Measurements from ENCODE around the gene CTTN.

CTTN gene

GRCh38 chr11:70436501-70436860, 38.2 kb downstream of the CTTN start:
- H3K4me3 ChIP-seq (ENCODE audit: low read depth, low read length), result no peak overlapping the region
- TF ChIP-seq, protein P1, sequence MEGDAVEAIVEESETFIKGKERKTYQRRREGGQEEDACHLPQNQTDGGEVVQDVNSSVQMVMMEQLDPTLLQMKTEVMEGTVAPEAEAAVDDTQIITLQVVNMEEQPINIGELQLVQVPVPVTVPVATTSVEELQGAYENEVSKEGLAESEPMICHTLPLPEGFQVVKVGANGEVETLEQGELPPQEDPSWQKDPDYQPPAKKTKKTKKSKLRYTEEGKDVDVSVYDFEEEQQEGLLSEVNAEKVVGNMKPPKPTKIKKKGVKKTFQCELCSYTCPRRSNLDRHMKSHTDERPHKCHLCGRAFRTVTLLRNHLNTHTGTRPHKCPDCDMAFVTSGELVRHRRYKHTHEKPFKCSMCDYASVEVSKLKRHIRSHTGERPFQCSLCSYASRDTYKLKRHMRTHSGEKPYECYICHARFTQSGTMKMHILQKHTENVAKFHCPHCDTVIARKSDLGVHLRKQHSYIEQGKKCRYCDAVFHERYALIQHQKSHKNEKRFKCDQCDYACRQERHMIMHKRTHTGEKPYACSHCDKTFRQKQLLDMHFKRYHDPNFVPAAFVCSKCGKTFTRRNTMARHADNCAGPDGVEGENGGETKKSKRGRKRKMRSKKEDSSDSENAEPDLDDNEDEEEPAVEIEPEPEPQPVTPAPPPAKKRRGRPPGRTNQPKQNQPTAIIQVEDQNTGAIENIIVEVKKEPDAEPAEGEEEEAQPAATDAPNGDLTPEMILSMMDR (IDR thresholded peaks at IDR 0.05; ENCODE audit: borderline replicate concordance, insufficient read depth, low read depth, low read length), result no peak

GRCh38 chr11:70437111-70437784, 38.9 kb downstream of the CTTN start:
- peak overlapping the region; percentile 10 for H3K4me3 ChIP-seq (ENCODE audit: low read depth, low read length)
- TF ChIP-seq, protein P1 (IDR thresholded peaks at IDR 0.05; ENCODE audit: borderline replicate concordance, insufficient read depth, low read depth, low read length), result no peak

- H3K4me3 ChIP-seq (ENCODE audit: low read depth, low read length), result no peak overlapping the region
- TF ChIP-seq, protein P1 (IDR thresholded peaks at IDR 0.05; ENCODE audit: borderline replicate concordance, insufficient read depth, low read depth, low read length), result no peak
Measured at GRCh38 chr11:70440206-70440605, 41.9 kb downstream of the CTTN start.

GRCh38 chr11:70443773-70444030, 45.4 kb downstream of the CTTN start:
- no peak overlapping the region for H3K4me3 ChIP-seq (ENCODE audit: low read depth, low read length)
- TF ChIP-seq, protein P1 (IDR thresholded peaks at IDR 0.05; ENCODE audit: borderline replicate concordance, insufficient read depth, low read depth, low read length), result no peak

DNA sequence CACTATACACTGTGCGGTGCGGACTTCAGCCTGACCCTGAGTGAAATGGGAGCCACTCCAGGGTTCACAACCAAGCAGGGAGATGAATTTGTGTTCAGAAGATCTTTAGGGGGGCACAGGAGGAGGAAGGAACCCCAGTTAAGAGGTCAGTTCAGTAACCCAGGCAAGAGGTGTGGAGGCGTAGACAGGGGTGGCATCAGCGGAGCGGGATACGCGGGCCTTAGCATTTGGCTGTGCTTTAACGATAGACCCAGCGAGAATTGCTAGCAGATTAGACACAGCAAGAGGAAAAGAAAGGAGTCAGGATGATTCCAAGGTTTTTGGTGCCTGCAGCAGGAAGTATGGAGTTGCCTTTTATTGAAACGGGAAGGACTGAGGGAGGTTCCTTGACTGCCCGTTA, 46.8 kb downstream of the CTTN start:
- TF ChIP-seq, protein P1 (IDR thresholded peaks at IDR 0.05; ENCODE audit: borderline replicate concordance, insufficient read depth, low read depth, low read length), result no peak
- no peak overlapping the region for H3K4me3 ChIP-seq (ENCODE audit: low read depth, low read length)

- H3K4me3 ChIP-seq (ENCODE audit: low read depth, low read length), result no peak overlapping the region
- TF ChIP-seq, protein P1 (IDR thresholded peaks at IDR 0.05; ENCODE audit: borderline replicate concordance, insufficient read depth, low read depth, low read length), result no peak
Measured at GRCh38 chr11:70445605-70446004, 47.3 kb downstream of the CTTN start.

DNA sequence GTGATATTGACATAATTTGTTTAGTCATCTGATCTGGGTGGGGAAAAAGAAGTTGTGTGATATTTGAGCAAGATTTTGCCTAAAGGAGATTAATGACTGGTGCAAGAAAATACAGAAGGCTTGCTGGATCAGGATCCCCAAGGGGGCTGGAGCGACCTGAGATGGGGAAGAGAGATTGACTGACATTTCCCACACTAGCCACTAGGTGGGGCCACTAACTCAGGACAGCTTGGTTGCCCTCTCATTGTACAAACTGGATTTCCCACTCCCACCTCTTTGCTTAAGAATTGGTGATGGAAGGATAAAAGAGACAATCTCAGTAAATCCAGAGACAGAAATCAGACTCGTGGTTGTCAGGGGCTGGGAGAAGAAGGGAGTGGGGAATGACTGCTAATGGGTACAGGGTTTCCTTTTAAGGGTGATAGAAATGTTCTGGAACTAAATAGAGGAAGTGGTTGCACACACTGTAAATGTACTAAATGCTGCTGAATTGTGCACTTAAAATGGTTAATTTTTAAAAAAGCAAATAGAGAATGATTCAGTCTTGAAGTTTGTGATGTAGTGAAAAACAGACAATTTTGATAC, 50.7 kb downstream of the CTTN start:
- H3K4me3 ChIP-seq (ENCODE audit: low read depth, low read length), result no peak overlapping the region
- TF ChIP-seq, protein P1 (IDR thresholded peaks at IDR 0.05; ENCODE audit: borderline replicate concordance, insufficient read depth, low read depth, low read length), result peak; percentile 58; the same call in 1 of the 2 replicates
